GM12878 (cell line): ENCODE results near the gene TMEM44. TPM values are rescaled to one million over a fixed set of nuclear protein-coding genes. Genes with fewer than 3 reads are reported as not detected.
"Not testable (repeated sequence)": the region's sequence is repeated elsewhere in the genome, so short reads cannot be mapped to it uniquely, and the experiment has no call there.

ENCODE experiments used
- ATAC-seq: fragments of 200-7000 bp; cut with Tn5 transposase; 3 replicates; pipeline ENCODE4 v1.9.1; 2020; ENCODE audit warnings: mild to moderate bottlenecking, moderate library complexity
- BruUV-seq: library from RNA; stranded (reverse); fragments of 400-500 nt; replicated peaks from 2 replicates; lab custom pipeline; 2021; lab: Mats Ljungman, UMichigan
- CTCF ChIA-PET: fragments of 300-600 bp; sonication (Branson Sonifier 250); formaldehyde crosslinking; extraction: SDS; loops from one replicate; lab custom pipeline; 2021; ENCODE audit warnings: inconsistent platforms; lab: Yijun Ruan, JAX
- POLR2A ChIA-PET: fragments of 350-600 bp; formaldehyde crosslinking; extraction: SDS; loops from one replicate; lab custom pipeline; 2021; ENCODE audit warnings: inconsistent platforms; lab: Charles Lee
- RAD21 ChIA-PET: fragments of 300-600 bp; sonication (Branson Sonifier 250); formaldehyde crosslinking; loops from one replicate; lab custom pipeline; 2023; ENCODE audit warnings: antibody characterized with exemption; ENCODE audit not compliant: unreplicated experiment; lab: Charles Lee
- SMC1A ChIA-PET: fragments of 300-600 bp; sonication (Branson Sonifier 250); formaldehyde crosslinking; loops from one replicate; lab custom pipeline; 2023; ENCODE audit not compliant: unreplicated experiment, uncharacterized antibody; lab: Charles Lee
- DNase-seq: peaks from one replicate; pipeline ENCODE4 v3.0.0-alpha.2; 2011; ENCODE audit warnings: low read depth, low spot score
- FAIRE-seq: peaks from 3 replicates; lab custom pipeline; 2011; peaks lifted over from hg19 to GRCh38; lab: Jason Lieb, UNC
- H2AFZ ChIP-seq: 2 replicates; pipeline ENCODE4 v1.6.0; 2011; ENCODE audit warnings: low read depth, low read length, control low read depth; ENCODE audit not compliant: control insufficient read depth
- H3K27ac ChIP-seq: 2 replicates; pipeline ENCODE4 v1.5.1; 2011; ENCODE audit warnings: control low read depth; ENCODE audit not compliant: control insufficient read depth, insufficient read depth
- H3K27me3 ChIP-seq, 2 experiments: replicated peaks in 1 of 2; 2 replicates each; pipeline versions ENCODE4 v1.6.0 to v1.6.1; 2011; ENCODE audit warnings: low read length in 1 of 2; ENCODE audit not compliant: control insufficient read depth in 2 of 2, insufficient read depth in 2 of 2
- H3K36me3 ChIP-seq, 2 experiments: 2 replicates each; pipeline ENCODE4 v1.5.1; 2011; ENCODE audit warnings: low read length in 1 of 2; ENCODE audit not compliant: control insufficient read depth in 2 of 2, insufficient read depth in 2 of 2
- H3K4me1 ChIP-seq: 2 replicates; pipeline ENCODE4 v1.6.1; 2011; ENCODE audit warnings: mild to moderate bottlenecking, low read length, moderate library complexity, mixed read lengths; ENCODE audit not compliant: control insufficient read depth, insufficient read depth
- H3K4me2 ChIP-seq: 2 replicates; pipeline ENCODE4 v1.6.0; 2011; ENCODE audit warnings: control low read depth; ENCODE audit not compliant: control insufficient read depth, insufficient read depth
- H3K4me3 ChIP-seq: fragments of 200-600 bp; sonication (generic); 2 replicates; pipeline ENCODE4 v1.5.1; 2016
- H3K79me2 ChIP-seq: 2 replicates; pipeline ENCODE4 v1.6.0; 2011; ENCODE audit warnings: low read length; ENCODE audit not compliant: control insufficient read depth, insufficient read depth
- H3K9ac ChIP-seq: 2 replicates; pipeline ENCODE4 v1.8.0; 2011; ENCODE audit warnings: low read length, control low read depth, mixed read lengths; ENCODE audit not compliant: control insufficient read depth, insufficient read depth
- H3K9me3 ChIP-seq: replicated peaks from 3 replicates; pipeline ENCODE4 v1.5.1; 2011; ENCODE audit warnings: mild to moderate bottlenecking, low read length; ENCODE audit not compliant: control insufficient read depth, insufficient read depth
- H4K20me1 ChIP-seq: 2 replicates; pipeline ENCODE4 v1.6.0; 2011; ENCODE audit not compliant: control insufficient read depth, insufficient read depth
- E4F1 ChIP-seq: fragments of 450-650 bp; IDR thresholded peaks from 2 replicates; pipeline ENCODE4 v1.6.1; 2018; ENCODE audit warnings: borderline replicate concordance, mild to moderate bottlenecking; ENCODE audit not compliant: partially characterized antibody
- ELK1 ChIP-seq: IDR thresholded peaks from 2 replicates; pipeline ENCODE4 v1.6.1; 2012; ENCODE audit warnings: low read depth, low read length, improper control_type of control experiment
- HSF1 ChIP-seq: fragments of 150-350 bp; IDR thresholded peaks from 2 replicates; pipeline ENCODE4 v1.6.1; 2014; ENCODE audit warnings: mild to moderate bottlenecking, low read depth, low read length
- WGBS: methylation state at CpG from one replicate; pipeline ENCODE4 v1.1.6; 2016; ENCODE audit warnings: low lambda C conversion rate; ENCODE audit not compliant: insufficient replicate concordance, insufficient coverage; ENCODE audit errors: missing lambda C conversion rate; 5-methylcytosine and 5-hydroxymethylcytosine counted together
- in situ Hi-C: fragments of 300-500 bp; cut with MboI; formaldehyde crosslinking; loops from 9 replicates; pipeline ENCODE4 v1.14.3; 2018; ENCODE audit warnings: mixed read lengths
- intact Hi-C: fragments of 100-400 bp; cut with micrococcal nuclease; formaldehyde crosslinking; loops from one replicate; pipeline ENCODE4 v1.14.2; 2022; ENCODE audit not compliant: unreplicated experiment
- polyA plus RNA-seq, 11 experiments: library from polyadenylated mRNA; depleted of rRNA in 4 of 11; unstranded in 6 of 11; stranded (reverse) in 5 of 11; fragments of >200 nt; fragmentation: Nextera tagmentation in 4 of 11; fragmentation: Illumina TruSeq in 1 of 11; extraction: Ambion mirVana in 4 of 11; extraction: Trizol in 1 of 11; gene quantifications; 1 replicate in 1 of 11; 2 replicates in 10 of 11; pipeline versions ENCODE4 v1.2.1 to v1.2.3, GENCODE V29; 2011 to 2016; ENCODE audit warnings: inconsistent platforms in 2 of 11, missing spikeins in 2 of 11, low read depth in 1 of 11
- total RNA-seq, 4 experiments: library from RNA; depleted of rRNA in 3 of 4; stranded (reverse); fragments of >200 nt in 3 of 4; fragmentation: Illumina TruSeq in 1 of 4; extraction: Trizol in 1 of 4; gene quantifications; 2 replicates each; pipeline versions ENCODE4 v1.2.1 to v1.2.3, GENCODE V29; 2013 to 2021

Gene TMEM44
- total and polyA plus RNA-seq, 10 of the 15 experiments (the other 5 are each of a cell fraction or from before 2014, with no cell fraction given), result 0.57 to 8.3 (median 3.6) TPM

- intact Hi-C loops (no loop called here), in situ Hi-C loops (no loop called here)
- ChIA-PET POLR2A (no interaction called here), RAD21 (no interaction called here), SMC1A (interaction anchor here (1.3 kb wide), 2 partner anchors 11 to 51 kb away, joined by 3 read pairs; no protein-coding TSS in a partner anchor), CTCF (interaction anchor here (1.2 kb wide), 1 partner anchor 42 kb away, joined by 3 read pairs; no protein-coding TSS in a partner anchor)
- no peaks in the 10 kb centered on the region for H3K79me2 ChIP-seq
- ATAC-seq (no peak), FAIRE-seq (no peak), DNase-seq (no peak)
- TF ChIP-seq ELK1 (no peak), HSF1 (no peak), E4F1 (no peak)
- H3K9me3 ChIP-seq, result no peaks in the 10 kb centered on the region; the same call in 1 of the 3 replicates
- no peaks in the 10 kb centered on the region for H3K36me3 ChIP-seq
- no peak overlapping the region for H2AFZ ChIP-seq
- WGBS, result 32% methylated on average over 3 of the region's 3 CpGs
- no peak overlapping the region for H3K9ac ChIP-seq
- H3K4me1 ChIP-seq, result no peaks in the 10 kb centered on the region
- no peak overlapping the region for H3K4me3 ChIP-seq
- H4K20me1 ChIP-seq, result no peaks in the 10 kb centered on the region
- BruUV-seq, result no TSS peak
- no peaks in the 10 kb centered on the region for H3K27me3 ChIP-seq
- no peak overlapping the region for H3K27ac ChIP-seq
- no peak overlapping the region for H3K4me2 ChIP-seq
Measured at GRCh38 chr3:194547042-194547441, 86.2 kb downstream of the TMEM44 start.

- H3K4me3 ChIP-seq, in situ Hi-C loops, H3K27ac ChIP-seq, intact Hi-C loops, H3K4me1 ChIP-seq, POLR2A ChIA-PET, H3K79me2 ChIP-seq, H3K9me3 ChIP-seq, H3K36me3 ChIP-seq, H3K9ac ChIP-seq, RAD21 ChIA-PET, H4K20me1 ChIP-seq, FAIRE-seq, H3K27me3 ChIP-seq, BruUV-seq, H3K4me2 ChIP-seq, DNase-seq, ATAC-seq, H2AFZ ChIP-seq: not testable (repeated sequence)
- 73% methylated on average over 7 of the region's 7 CpGs for WGBS
- SMC1A ChIA-PET, result interaction anchor here (0.6 to 1.3 kb wide), 2 partner anchors 10 to 116 kb away, joined by 3 read pairs; no protein-coding TSS in a partner anchor
- CTCF ChIA-PET, result interaction anchor here (1.2 kb wide), 1 partner anchor 41 kb away, joined by 3 read pairs; no protein-coding TSS in a partner anchor
Measured at GRCh38 chr3:194545538-194545937, 87.7 kb downstream of the TMEM44 start.
